Stimulated activated CD8-positive, alpha-beta memory T cell treated with anti-CD3 and anti-CD28 coated beads, Interleukin-15, amount 100 ng/mL, for 48 hours (primary cell): ENCODE results near the gene DHRS3.

Experiments used
- DNase-seq, 2 donors: peaks; one replicate each; pipeline ENCODE4 v3.0.0-alpha.2; 2020; ENCODE audit warnings: low read depth in 2 of 2

Gene DHRS3

GRCh38 chr1:12640237-12640957, 22.4 kb upstream of the DHRS3 start:
- DNase-seq: no peak

- DNase-seq: no peak
Observed at GRCh38 chr1:12637693-12638092, 19.7 kb upstream of the DHRS3 start.

- DNase-seq: no peak
Observed at GRCh38 chr1:12636098-12636950, 18.3 kb upstream of the DHRS3 start.

- DNase-seq: no peak
Observed at GRCh38 chr1:12634696-12635202, 16.7 kb upstream of the DHRS3 start.

GRCh38 chr1:12634156-12634555, 16.1 kb upstream of the DHRS3 start:
- no peak for DNase-seq

- DNase-seq: no peak
Observed at GRCh38 chr1:12631571-12631970, 13.6 kb upstream of the DHRS3 start.

GRCh38 chr1:12630946-12631530, 13.0 kb upstream of the DHRS3 start:
- DNase-seq: no peak

- DNase-seq: no peak
Observed at GRCh38 chr1:12629985-12630760, 12.2 kb upstream of the DHRS3 start.

- DNase-seq: no peak
Observed at GRCh38 chr1:12629511-12629956, 11.5 kb upstream of the DHRS3 start.

- no peak for DNase-seq
Observed at GRCh38 chr1:12627296-12627695, 9.3 kb upstream of the DHRS3 start.

GRCh38 chr1:12626888-12627287, 8.9 kb upstream of the DHRS3 start:
- DNase-seq: no peak

GRCh38 chr1:12625276-12625675, 7.3 kb upstream of the DHRS3 start:
- DNase-seq: no peak

GRCh38 chr1:12622506-12622905, 4.5 kb upstream of the DHRS3 start:
- no peak for DNase-seq

- no peak for DNase-seq
Observed at GRCh38 chr1:12621346-12622335, 3.6 kb upstream of the DHRS3 start.

GRCh38 chr1:12620931-12621330, 2.9 kb upstream of the DHRS3 start:
- DNase-seq: no peak

GRCh38 chr1:12620488-12620865, 2.5 kb upstream of the DHRS3 start:
- no peak for DNase-seq

- DNase-seq: peak; percentile 63 to 68
Observed at GRCh38 chr1:12619792-12620487, 1.9 kb upstream of the DHRS3 start.

GRCh38 chr1:12618965-12619791, 1.2 kb upstream of the DHRS3 start:
- DNase-seq: peak; percentile 63 to 69

GRCh38 chr1:12618661-12618964, 603 bp upstream of the DHRS3 start:
- no peak for DNase-seq
